Kidney (tissue), 14 donors: ENCODE measurements around the gene GUCA2B. TPM values are rescaled to one million over a fixed set of nuclear protein-coding genes. Genes with fewer than 3 reads are reported as not detected.

Source experiments
- DNase-seq, 5 donors: peaks; one replicate each; pipeline ENCODE4 v3.0.0-alpha.2; 2013 to 2020
- FAIRE-seq: peaks from 2 replicates; lab custom pipeline; 2012; peaks lifted over from hg19 to GRCh38; lab: Jason Lieb, UNC
- H3K27ac ChIP-seq, 2 donors: one replicate each; pipeline ENCODE4 v1.7.0; 2013; ENCODE audit warnings: low read depth in 2 of 2, low read length in 2 of 2, inconsistent platforms in 1 of 2
- H3K27me3 ChIP-seq: one replicate; pipeline ENCODE4 v1.7.1; 2013; ENCODE audit warnings: low read length, inconsistent platforms; ENCODE audit not compliant: control insufficient read depth, insufficient read depth
- H3K36me3 ChIP-seq, 3 donors: one replicate each; pipeline versions ENCODE4 v1.7.0 to v1.7.1; 2013; ENCODE audit warnings: low read length in 3 of 3, control low read depth in 1 of 3, inconsistent platforms in 1 of 3; ENCODE audit not compliant: insufficient read depth in 3 of 3, control insufficient read depth in 2 of 3
- H3K4me1 ChIP-seq, 3 donors: one replicate each; pipeline versions ENCODE4 v1.7.0 to v1.7.1; 2013; ENCODE audit warnings: low read length in 3 of 3, inconsistent platforms in 1 of 3, low read depth in 1 of 3; ENCODE audit not compliant: control insufficient read depth in 2 of 3, insufficient read depth in 2 of 3
- H3K4me3 ChIP-seq, 3 donors: one replicate each; pipeline versions ENCODE4 v1.7.0 to v1.8.1; 2013; ENCODE audit warnings: low read length in 3 of 3, control low read depth in 1 of 3, inconsistent platforms in 1 of 3
- H3K9ac ChIP-seq, 3 donors: one replicate each; pipeline versions ENCODE4 v1.7.0 to v1.7.1; 2013; ENCODE audit warnings: low read length in 3 of 3, control low read depth in 1 of 3, inconsistent platforms in 1 of 3
- H3K9me3 ChIP-seq, 3 donors: one replicate each; pipeline versions ENCODE4 v1.7.0 to v1.7.1; 2013; ENCODE audit warnings: low read length in 3 of 3, control low read depth in 1 of 3, inconsistent platforms in 1 of 3; ENCODE audit not compliant: control insufficient read depth in 2 of 3, insufficient read depth in 1 of 3
- CTCF ChIP-seq: IDR thresholded peaks from 3 replicates; pipeline ENCODE4 v1.5.1; 2012; ENCODE audit warnings: mild to moderate bottlenecking, moderate library complexity, borderline replicate concordance; ENCODE audit not compliant: insufficient read depth; ENCODE audit errors: extremely low read depth
- intact Hi-C: fragments of 100-400 bp; cut with DNase I; formaldehyde crosslinking; loops from one replicate; pipeline ENCODE4 v1.11.1; 2022
- polyA plus RNA-seq: library from polyadenylated mRNA; stranded (reverse); fragments of 350-450 nt; fragmentation: Illumina TruSeq; extraction: RNeasy Lipid Tissue Mini Kit (QIAGEN cat#74804); gene quantifications from one replicate; pipeline ENCODE4 v1.2.3, GENCODE V29; 2014; ENCODE audit warnings: low read depth, low replicate concordance; ENCODE audit not compliant: insufficient read depth
- total RNA-seq: library from RNA; stranded (reverse); fragmentation: NEBNext Ultra II Directional; extraction: Animal tissue kit (Norgen Biotek cat#: 25700); gene quantifications from one replicate; pipeline ENCODE4 v1.2.1, GENCODE V29; 2021
- donor health status: control.
- donor health status: control.
- donor health status: control.
- donor health status: control.
- donor health status: control.
- donor health status: DM: yes; HTN: yes; CAD: no.
- donor health status: Normal renal cell carcinoma (clear cell type).

GUCA2B gene
- total and polyA plus RNA-seq, 2 donors from 2014 or later = not detected

GRCh38 chr1:42122408-42122807, 30.8 kb upstream of the GUCA2B start:
- Histone ChIP-seq H3K9ac (no peak overlapping the region), H3K27me3 (no peaks in the 10 kb centered on the region), H3K9me3 (no peaks in the 10 kb centered on the region), H3K36me3 (no peaks in the 10 kb centered on the region), H3K4me3 (no peak overlapping the region), H3K4me1 (no peaks in the 10 kb centered on the region), H3K27ac (no peak overlapping the region)
- DNase-seq (no peak), FAIRE-seq (no peak)
- TF ChIP-seq CTCF = no peak
- intact Hi-C loops = no loop called here

GRCh38 chr1:42125552-42125951, 27.7 kb upstream of the GUCA2B start:
- Histone ChIP-seq H3K4me1 (no peaks in the 10 kb centered on the region), H3K36me3 (no peaks in the 10 kb centered on the region), H3K9me3 (no peaks in the 10 kb centered on the region), H3K27me3 (no peaks in the 10 kb centered on the region), H3K4me3 (no peak overlapping the region), H3K9ac (no peak overlapping the region), H3K27ac (no peak overlapping the region)
- no peak for FAIRE-seq
- TF ChIP-seq CTCF = no peak
- intact Hi-C loops = no loop called here
- DNase-seq = no peak

DNA sequence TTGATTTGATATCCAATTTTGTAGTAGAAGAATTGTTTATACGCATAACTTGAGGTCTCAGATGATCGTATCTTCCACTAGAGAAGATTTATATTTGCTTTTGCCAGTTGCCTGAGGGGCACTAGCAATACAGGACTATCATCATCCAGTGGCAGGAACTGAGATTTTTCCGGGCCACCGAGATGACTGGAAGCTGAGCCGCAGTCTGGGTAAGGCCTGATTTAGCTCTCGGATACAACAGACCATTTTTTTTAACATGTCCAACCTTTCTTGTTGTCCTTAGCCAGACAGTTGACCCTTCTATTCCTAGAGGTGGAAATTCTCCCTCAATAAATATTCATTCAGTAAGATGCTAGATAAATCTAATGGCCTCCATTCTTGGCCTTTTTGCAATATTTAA, 25.4 kb upstream of the GUCA2B start:
- Histone ChIP-seq H3K9me3 (no peaks in the 10 kb centered on the region), H3K4me1 (no peaks in the 10 kb centered on the region)
- FAIRE-seq = no peak

More for the DNA sequence above, 25.4 kb upstream of the GUCA2B start:
- no peak overlapping the region for H3K9ac ChIP-seq
- no peak for TF ChIP-seq CTCF
- H3K36me3 ChIP-seq = no peaks in the 10 kb centered on the region
- no peaks in the 10 kb centered on the region for H3K27me3 ChIP-seq
- no peak overlapping the region for H3K4me3 ChIP-seq
- intact Hi-C loops = no loop called here
- no peak overlapping the region for H3K27ac ChIP-seq
- DNase-seq = no peak
